Osteoblast (primary cell): ENCODE measurements around the gene TRAM2. TPM values are rescaled to one million over a fixed set of nuclear protein-coding genes. Genes with fewer than 3 reads are reported as not detected.

Source experiments
- DNase-seq: peaks from one replicate; pipeline ENCODE4 v3.0.0; 2011; ENCODE audit warnings: low spot score, mixed read lengths; ENCODE audit not compliant: insufficient read length; ENCODE audit errors: missing footprints
- H2AFZ ChIP-seq: 2 replicates; pipeline ENCODE4 v1.6.0; 2011; ENCODE audit warnings: mild to moderate bottlenecking, low read length
- H3K27ac ChIP-seq: 2 replicates; pipeline ENCODE4 v1.5.1; 2011; ENCODE audit warnings: mild to moderate bottlenecking, low read depth, low read length, moderate library complexity
- H3K27me3 ChIP-seq: 2 replicates; pipeline ENCODE4 v1.6.0; 2012; ENCODE audit warnings: mild to moderate bottlenecking, control low read depth, inconsistent platforms, low read length, moderate library complexity; ENCODE audit not compliant: insufficient read depth
- H3K36me3 ChIP-seq: 2 replicates; pipeline ENCODE4 v1.5.1; 2011; ENCODE audit warnings: mild to moderate bottlenecking, low read length, control low read depth, moderate library complexity; ENCODE audit not compliant: insufficient read depth
- H3K4me1 ChIP-seq: 2 replicates; pipeline ENCODE4 v1.5.1; 2011; ENCODE audit warnings: mild to moderate bottlenecking, low read length, control low read depth, moderate library complexity; ENCODE audit not compliant: insufficient read depth
- H3K4me2 ChIP-seq: 2 replicates; pipeline ENCODE4 v1.6.0; 2011; ENCODE audit warnings: mild to moderate bottlenecking, low read length; ENCODE audit not compliant: insufficient read depth
- H3K4me3 ChIP-seq: fragments of 200-600 bp; sonication (generic); 3 replicates; pipeline ENCODE4 v1.5.1; 2012; ENCODE audit warnings: mild to moderate bottlenecking, low read length, inconsistent platforms; ENCODE audit not compliant: insufficient read depth
- H3K79me2 ChIP-seq: 2 replicates; pipeline ENCODE4 v1.6.0; 2012; ENCODE audit warnings: mild to moderate bottlenecking, low read length, control low read depth, inconsistent platforms; ENCODE audit not compliant: insufficient read depth
- H3K9me3 ChIP-seq: 2 replicates; pipeline ENCODE4 v1.5.1; 2011; ENCODE audit warnings: low read depth, low read length, control low read depth
- H4K20me1 ChIP-seq: 2 replicates; pipeline ENCODE4 v1.6.0; 2012; ENCODE audit warnings: mild to moderate bottlenecking, low read length, control low read depth; ENCODE audit not compliant: insufficient read depth
- CTCF ChIP-seq: IDR thresholded peaks from 2 replicates; pipeline ENCODE4 v1.5.1; 2011; ENCODE audit warnings: mild to moderate bottlenecking, low read depth, low read length, moderate library complexity; ENCODE audit errors: extremely low read depth
- total RNA-seq: library from RNA; depleted of rRNA; stranded (reverse); fragments of >200 nt; gene quantifications from 2 replicates; pipeline ENCODE4 v1.2.3, GENCODE V29; 2012

TRAM2 gene
- total RNA-seq, 1 donor, result 155 TPM

- H3K36me3 ChIP-seq, result peaks cover 95% of the 10 kb centered on the region
- H3K79me2 ChIP-seq, result peaks cover 43% of the 10 kb centered on the region
- TF ChIP-seq CTCF, result peak; percentile 10
- H3K4me3 ChIP-seq, result no peak overlapping the region
- H4K20me1 ChIP-seq, result no peaks in the 10 kb centered on the region
- peak; percentile 88 for DNase-seq
- no peak overlapping the region for H2AFZ ChIP-seq
- H3K27ac ChIP-seq, result peak overlapping the region; percentile 88
- no peak overlapping the region for H3K4me2 ChIP-seq
- H3K9me3 ChIP-seq, result no peaks in the 10 kb centered on the region
- no peaks in the 10 kb centered on the region for H3K27me3 ChIP-seq
- H3K4me1 ChIP-seq, result peaks cover 58% of the 10 kb centered on the region
Measured at GRCh38 chr6:52503323-52503747, 73.5 kb downstream of the TRAM2 start.

- H3K27me3 ChIP-seq, result no peaks in the 10 kb centered on the region
- peak overlapping the region; percentile 88 for H3K27ac ChIP-seq
- H4K20me1 ChIP-seq, result no peaks in the 10 kb centered on the region
- DNase-seq, result peak; percentile 21
- H3K4me3 ChIP-seq, result no peak overlapping the region
- H3K9me3 ChIP-seq, result no peaks in the 10 kb centered on the region
- no peak overlapping the region for H3K4me2 ChIP-seq
- peaks cover 39% of the 10 kb centered on the region for H3K79me2 ChIP-seq
- no peak overlapping the region for H2AFZ ChIP-seq
- H3K4me1 ChIP-seq, result peaks cover 50% of the 10 kb centered on the region
- TF ChIP-seq CTCF, result no peak
- H3K36me3 ChIP-seq, result peaks cover 95% of the 10 kb centered on the region
Measured at GRCh38 chr6:52502306-52503029, 74.4 kb downstream of the TRAM2 start.

- peak overlapping the region; percentile 78 for H3K27ac ChIP-seq
- H3K4me1 ChIP-seq, result peaks cover 46% of the 10 kb centered on the region
- H3K27me3 ChIP-seq, result no peaks in the 10 kb centered on the region
Measured at GRCh38 chr6:52500238-52501129, 76.4 kb downstream of the TRAM2 start.

More at GRCh38 chr6:52500238-52501129, 76.4 kb downstream of the TRAM2 start:
- Histone ChIP-seq H3K36me3 (peaks cover 90% of the 10 kb centered on the region), H2AFZ (no peak overlapping the region), H3K79me2 (peaks cover 27% of the 10 kb centered on the region), H3K4me2 (no peak overlapping the region), H4K20me1 (no peaks in the 10 kb centered on the region), H3K9me3 (no peaks in the 10 kb centered on the region), H3K4me3 (no peak overlapping the region)
- DNase-seq, result peak; percentile 68
- TF ChIP-seq CTCF, result no peak
